Measurements from ENCODE around the gene SERPINI1.
"Not testable (repeated sequence)": the region's sequence is repeated elsewhere in the genome, so short reads cannot be mapped to it uniquely, and the experiment has no call there.

The SERPINI1 gene

DNA sequence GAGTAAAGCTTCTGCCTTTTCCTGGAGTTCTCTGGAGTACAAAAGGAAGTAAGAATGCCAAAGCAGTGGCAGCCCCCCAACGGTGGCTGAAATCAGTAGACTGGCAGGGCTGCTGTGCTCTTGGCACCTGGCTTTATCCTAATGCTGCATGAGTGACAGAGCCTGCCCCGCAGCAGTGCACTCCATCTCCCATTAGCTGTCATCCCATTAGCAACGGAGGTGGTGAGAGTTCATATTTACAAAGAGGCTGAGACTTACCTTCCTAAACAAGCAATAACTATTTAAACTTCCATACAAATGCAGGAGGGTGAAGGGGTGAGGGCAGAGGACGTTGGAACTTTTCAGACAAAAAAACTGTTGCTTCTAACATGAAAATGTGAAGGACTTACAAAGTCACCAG is 51.9 kb downstream of the SERPINI1 start:
- DNase-seq (ENCODE audit: low spot score) = no peak

DNA sequence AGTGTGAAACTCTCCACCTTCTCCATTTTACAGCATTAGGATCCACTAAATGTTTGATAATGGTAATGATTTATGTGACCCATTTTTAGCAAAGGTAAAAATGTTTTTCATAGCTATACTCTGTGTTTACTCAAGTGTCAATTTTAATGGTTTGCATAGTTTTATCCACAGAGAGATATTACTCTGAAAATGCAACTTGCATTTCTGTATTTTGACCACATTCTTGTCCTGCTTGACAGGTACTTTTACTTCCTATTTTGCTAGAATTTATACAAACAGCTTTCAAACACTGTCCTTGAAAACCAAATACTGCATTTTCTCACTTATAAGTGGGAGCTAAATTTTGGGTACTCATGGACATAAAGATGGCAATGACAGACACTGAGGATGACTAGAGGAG is 62.9 kb downstream of the SERPINI1 start:
- DNase-seq (ENCODE audit: low spot score) = no peak

DNA sequence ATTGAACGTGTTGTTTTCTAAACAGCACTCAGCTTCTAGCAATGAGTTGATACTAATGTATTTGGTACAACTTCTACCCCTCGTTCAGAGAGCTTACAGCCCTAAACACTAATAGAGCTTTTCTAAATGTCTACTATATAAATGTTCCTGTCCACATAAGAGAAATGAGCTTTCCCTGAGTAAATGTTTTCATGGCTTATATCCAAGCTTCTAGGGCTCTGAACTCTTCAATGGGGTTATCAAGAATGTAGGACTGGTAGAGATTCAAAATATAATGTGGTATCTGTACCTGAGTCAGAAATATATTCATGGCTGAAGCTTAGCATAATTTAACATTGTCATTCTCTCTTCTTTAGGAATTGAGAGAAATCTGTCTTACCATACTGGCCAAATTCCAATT is 73.4 kb downstream of the SERPINI1 start:
- DNase-seq (ENCODE audit: low spot score) = no peak

DNA sequence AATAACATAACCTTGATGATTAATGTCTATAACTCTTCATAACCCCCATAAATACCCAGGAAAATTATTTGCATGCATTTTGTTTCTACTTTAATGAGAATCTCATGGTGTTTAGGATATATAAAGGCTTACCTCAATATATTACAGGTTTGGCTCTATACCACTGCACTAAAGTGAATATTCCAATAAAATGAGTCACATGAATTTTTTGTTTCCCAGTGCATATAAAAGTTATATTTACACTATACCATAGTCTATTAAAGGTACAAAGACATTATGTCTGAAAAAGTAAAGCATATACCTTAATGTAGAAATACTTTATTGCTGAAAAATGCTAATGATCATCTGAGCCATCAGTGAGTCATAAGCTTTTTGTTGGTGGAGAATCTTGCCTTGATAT is 74.7 kb downstream of the SERPINI1 start:
- DNase-seq (ENCODE audit: low spot score) = no peak

DNA sequence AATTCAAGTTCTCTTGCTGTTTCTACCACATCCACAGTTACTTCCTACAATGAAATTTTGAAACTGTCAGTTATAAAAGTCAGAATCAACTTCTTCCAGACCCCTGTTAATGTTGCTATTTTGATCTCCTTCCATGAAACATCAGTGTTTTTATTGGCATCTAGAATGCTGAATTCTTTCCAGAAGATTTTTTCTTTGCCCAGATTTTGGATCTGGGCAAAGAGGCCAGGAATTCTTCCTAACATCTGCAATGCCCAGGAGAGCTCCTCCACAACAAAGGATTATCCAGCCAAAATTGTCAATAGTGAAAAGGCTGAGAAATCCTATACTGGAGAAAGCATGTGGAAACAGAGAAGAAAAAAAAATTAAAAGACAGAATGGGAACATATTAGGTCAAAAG is 75.5 kb downstream of the SERPINI1 start:
- DNase-seq (ENCODE audit: low spot score) = no peak

DNA sequence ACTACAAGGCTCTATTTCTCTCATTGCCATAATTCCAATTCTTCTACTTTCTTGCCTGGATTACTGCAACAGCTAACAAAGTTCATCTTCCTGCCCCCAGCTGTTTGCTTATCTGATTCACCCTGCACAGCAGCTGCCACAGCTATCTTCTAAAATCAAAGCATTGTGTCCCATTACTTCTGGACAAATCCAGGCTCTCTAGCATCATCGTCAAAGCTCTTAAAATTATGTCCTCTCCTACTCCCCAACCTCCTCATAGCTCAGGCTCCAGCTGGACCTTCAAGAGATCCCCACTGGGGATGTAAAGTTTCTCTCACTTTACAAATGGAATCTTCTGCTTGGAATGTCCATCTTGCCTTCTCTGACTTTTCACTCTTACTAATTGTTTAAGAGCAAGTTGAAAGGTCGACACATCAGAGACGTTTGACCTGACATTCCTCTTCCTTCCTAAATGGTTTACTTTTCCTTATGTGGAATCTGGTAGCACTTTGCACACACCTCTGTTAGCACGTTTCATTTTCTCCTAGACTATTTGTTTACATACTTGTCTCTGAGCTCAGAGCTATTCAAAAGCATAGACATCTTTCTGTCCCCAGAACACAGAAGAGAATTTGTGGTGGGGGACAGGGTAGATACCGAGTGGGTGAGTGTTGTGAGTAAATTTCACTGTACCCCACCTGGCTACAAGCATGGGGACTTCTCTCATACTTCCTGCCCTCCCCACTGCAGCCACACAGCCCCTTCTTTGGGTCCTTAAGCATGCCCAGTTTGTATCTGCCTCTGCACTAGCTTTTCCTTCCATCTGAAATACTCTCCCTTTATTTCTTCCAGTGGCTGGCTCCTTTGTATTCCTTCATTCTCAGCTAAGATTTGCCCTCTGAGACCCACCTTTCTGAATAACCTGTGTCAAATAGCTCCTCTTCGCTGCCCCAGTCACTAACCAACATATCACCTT is 77.9 kb downstream of the SERPINI1 start:
- DNase-seq (ENCODE audit: low spot score) = no peak

DNA sequence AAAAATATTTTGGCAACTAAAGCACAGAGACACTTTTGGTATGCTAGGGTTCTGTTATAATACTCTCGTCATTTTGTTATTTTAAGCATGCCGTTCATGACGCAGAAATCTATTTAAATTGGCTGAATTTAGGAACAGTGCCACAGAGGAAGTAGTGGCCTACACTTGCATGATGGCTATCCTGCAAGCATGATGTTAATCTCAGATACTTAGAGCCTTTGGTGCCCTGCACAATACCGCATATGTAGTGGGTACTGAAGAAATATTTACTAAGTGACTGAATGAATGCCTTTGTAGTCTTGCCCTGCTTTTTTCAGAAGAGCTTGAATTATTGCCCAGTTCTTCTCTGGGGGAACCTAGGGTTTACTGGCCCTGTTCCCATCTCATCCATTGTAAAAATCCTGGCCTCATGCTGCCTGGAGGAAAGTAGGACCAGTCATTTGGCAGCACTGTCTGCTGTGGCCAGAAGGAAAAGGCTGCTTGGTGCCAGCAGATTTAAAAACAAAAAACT is 79.0 kb downstream of the SERPINI1 start:
- DNase-seq (ENCODE audit: low spot score) = peak; percentile 22

DNA sequence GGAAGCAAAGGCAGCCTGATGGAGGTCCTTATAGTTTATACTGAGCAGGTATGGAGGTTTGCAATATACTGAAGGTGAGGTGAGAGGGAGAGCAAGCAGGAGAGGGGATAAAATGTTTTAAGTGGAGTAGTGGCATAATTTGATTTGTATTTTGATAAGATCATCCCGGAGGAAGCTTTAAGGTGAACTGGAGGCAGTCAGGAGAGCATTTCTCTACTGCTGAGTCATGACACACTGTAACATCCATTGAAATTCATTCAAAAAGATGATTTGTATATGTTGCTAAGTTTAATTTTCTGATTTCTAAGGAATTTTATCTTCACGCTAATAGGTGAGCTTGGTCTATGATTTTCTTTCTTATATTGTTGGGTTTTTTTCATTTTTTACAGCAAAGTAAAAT is 81.4 kb downstream of the SERPINI1 start:
- DNase-seq (ENCODE audit: low spot score) = no peak

DNA sequence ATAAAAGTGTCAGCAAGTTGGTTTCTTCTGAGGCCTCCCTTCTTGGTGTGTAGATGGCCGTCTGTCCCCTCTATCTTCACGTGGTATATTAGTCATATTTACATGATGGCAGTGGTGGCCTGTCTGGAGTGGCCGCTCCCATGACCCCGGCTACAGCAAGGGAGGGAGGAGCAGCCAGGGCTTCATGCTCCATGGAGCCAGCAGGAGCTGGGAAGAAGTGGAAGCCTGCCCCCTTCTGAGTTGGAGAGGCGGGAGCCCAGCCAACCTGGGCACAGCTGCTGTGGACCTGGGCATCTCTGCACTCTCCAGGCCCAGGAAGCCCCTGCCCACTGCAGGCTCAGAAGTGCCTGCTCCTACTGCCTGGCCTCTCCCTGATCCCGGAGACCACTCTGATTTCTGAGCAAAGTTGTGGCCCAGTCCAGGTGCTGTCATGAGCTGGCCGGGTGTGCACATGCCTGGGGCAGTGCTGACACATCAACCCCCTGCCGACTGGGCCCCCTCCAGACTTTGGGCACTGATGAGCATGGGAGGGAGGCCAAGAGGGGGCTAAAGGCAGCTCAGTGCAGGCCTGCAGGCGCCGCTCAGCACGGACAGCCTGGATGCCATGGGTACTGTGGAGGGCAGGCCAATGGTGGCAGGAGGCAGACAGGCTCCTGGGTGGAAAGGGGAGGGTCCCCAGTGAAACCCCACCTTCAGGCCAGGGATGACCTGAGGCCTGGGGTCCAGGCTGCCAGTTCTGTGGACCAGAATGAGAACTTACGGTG is 84.8 kb downstream of the SERPINI1 start:
- DNase-seq (ENCODE audit: low spot score) = no peak

DNA sequence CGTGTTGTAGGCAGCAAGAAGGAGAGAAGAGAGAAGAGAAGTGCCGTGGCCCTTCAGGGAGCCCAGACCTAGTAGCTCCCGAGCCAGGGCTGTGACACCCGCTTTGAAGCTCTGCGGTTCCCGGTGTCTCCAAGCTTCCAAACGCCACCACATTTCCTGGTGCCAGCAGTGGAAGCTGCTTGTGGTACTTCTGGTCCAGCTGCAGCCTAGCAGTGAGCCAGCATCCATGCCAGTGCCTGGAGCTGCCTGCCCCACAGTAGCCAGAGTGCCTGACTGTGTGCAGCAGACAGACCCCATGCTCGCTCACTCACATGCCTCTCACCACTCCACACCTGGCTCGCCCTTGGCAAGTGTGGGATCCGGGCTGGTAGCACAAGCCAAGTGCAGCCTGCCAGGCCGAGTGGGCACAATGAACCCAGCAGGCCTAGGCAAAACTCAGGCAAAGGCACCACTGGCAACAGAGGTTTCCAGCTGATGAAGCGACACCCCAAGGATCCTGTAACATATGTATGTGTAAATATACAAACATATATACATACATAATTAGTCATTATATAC is 85.8 kb downstream of the SERPINI1 start:
- no peak for DNase-seq (ENCODE audit: low spot score)

DNA sequence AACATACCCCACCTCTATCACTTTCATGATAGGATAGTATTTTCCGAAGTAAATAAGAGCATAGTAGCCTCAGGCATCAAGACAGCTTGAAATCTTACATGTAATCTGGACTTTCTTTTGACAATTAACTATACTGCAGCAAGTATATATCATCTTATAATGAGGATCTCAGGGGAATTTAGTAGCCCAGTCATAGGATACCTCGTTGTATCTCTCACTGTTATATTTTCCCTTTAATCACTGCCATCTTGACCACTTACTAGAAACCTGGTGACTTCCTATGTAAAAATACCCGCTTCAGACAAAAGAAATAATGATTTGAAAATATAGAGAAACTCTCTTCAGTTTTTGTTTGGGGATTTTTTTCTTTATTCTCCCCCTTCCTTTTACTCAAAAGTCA is 88.2 kb downstream of the SERPINI1 start:
- no peak for DNase-seq (ENCODE audit: low spot score)

DNA sequence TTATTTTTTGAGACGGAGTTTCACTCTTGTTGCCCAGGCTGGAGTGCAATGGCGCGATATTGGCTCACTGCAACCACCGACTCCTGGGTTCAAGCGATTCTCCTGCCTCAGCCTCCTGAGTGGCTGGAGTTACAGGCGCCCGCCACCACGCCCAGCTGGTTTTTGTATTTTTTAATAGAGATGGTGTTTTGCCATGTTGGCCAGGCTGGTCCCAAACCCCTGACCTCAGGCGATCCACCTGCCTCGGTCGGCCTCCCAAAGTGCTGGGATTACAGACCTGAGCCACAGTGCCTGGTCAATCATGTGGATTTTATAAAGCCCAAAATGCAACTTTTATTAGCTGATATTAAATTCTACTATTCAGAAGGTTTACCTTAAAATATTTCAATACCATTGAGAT is 92.1 kb downstream of the SERPINI1 start:
- not testable (repeated sequence) for DNase-seq (ENCODE audit: low spot score)

DNA sequence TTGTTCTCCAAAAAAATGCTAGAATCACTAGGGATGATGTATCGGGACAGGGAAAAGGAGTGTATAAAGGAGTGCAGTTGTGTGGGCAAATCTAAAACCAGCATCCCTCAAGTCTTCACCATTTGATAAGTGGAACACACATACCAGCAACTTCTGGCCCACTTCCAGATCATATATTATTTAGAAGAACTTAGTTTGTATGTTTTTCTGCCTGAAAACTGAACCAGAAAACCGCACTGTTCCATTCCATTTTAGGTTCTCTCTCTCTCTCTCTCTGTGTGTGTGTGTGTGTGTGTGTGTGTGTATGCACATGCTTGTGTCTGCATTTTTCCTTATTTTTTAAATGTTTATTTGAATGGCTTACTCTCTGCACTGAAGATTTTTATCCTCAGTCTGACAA is 93.5 kb downstream of the SERPINI1 start:
- no peak for DNase-seq (ENCODE audit: low spot score)

DNA sequence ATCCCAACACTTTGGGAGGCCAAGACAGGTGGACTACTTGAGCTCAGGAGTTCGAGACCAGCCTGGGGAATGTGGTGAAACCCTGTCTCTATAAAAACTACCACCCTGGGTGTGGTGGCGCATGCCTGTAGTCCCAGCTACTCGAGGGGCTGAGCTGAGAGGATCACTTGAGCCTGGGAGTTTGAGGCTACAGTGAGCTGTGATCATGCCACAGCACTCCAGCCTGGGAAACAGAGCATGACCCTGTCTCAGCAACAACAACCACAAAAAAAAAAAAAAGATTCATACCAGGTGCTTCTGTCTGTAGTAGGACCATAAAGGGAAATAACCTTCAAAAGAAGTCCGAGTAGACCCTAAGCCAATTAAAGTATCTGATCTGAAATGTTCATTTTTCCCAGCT is 94.5 kb downstream of the SERPINI1 start:
- no peak for DNase-seq (ENCODE audit: low spot score)

DNA sequence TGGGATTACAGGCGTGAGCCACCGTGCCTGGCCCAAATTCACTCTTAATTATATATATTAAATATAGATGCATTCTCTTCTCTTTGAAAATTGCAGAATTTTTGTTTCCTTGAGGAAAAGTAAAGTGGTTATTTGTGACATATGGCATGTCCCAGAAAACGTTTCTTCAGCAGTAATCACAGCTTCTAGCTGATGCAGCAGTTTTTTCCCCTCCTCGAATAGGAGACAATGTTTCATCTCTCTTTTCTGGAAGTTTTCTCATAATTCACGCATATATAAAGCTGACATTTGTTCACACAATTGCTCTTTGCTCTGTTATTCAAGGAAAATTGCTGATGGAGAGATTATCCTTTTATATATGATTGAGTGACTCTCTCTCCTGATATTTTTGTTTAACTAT is 99.8 kb downstream of the SERPINI1 start:
- DNase-seq (ENCODE audit: low spot score) = no peak

DNA sequence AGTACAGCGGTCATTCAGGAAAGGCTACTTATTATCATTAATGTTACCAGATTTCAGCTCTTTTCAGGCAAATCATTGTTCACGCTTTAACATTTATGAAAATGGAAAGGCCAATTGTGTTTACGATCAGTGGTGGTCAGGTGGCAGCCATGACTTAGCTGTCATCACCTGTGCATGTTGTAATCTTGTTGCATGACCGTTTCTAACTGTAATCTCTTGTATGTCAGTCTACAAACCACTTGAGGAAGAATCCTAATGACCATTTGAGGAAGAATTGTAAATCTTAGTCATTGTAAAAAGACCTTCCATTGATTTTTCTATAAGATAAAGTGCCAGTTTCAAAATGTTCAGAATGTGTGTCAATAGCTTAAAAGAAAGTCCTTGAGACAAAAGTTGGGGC is 100.4 kb downstream of the SERPINI1 start:
- no peak for DNase-seq (ENCODE audit: low spot score)

DNA sequence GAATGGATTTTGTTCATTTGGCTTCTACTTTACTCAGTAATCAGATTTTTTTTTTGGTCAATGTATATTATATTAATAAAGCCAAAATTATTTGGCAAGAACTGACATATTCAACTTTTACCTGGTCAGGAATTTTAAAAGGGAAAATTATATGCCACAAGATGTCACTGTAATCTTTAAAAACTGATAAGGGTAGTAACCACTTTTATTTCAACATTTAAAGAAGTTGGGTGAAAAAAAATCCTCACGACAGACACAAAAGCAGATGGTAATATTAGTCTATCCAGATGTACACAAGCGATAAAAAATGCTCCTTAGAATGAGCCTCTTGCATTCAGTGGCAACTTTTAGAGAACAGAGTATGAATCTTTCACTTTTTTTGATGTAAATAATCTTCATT is 101.9 kb downstream of the SERPINI1 start:
- DNase-seq (ENCODE audit: low spot score) = no peak

DNA sequence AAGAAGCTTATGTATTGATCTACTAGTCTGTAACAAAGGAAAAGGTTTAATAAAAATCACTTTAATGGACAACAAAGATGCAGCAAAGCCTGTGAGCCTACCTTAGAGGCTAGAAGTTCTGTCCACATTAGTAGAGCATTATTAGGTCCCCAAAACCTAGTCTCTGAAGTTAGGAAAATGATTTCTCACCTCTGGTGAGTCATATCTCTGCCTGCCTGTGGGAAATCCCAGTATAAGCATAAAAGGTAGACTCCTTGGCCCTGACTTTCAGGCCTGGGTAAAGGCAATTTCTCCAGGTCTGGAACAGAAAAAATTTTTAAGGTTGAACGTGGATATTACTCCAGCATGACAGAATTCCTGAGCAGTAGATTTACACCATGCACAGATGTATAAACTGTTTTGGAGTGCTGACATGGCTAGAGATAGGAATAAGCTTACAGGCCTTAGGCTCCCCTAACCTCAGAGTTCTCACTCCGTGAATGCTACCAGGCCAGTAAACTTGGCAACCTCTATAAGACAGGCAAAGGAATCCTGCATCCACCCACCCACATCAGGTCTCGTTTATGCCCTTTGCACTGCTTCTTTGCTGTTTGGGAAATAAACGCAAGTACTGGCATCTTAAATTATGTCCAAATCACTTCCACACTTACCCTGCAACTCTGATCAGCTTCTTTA is 104.1 kb downstream of the SERPINI1 start:
- DNase-seq (ENCODE audit: low spot score) = no peak

DNA sequence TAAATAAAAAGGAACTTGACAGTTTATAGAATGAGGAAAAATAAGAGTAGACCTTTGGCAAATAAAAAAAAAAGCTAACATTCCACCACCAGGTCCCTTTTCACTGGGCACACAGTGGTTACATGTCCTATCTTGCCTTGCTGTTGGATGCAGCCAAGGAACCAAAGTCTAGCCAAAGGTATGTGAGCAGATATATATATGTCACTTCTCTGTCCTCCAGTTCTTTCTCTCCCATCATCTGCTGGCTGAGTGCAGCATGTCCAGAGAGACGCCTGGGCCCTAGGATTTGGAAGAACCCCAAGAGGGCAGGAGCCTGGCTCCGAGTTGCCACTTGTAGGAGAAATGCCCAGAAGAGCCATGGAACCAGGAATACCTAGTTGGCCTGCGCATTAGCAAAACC is 104.7 kb downstream of the SERPINI1 start:
- DNase-seq (ENCODE audit: low spot score) = no peak

DNA sequence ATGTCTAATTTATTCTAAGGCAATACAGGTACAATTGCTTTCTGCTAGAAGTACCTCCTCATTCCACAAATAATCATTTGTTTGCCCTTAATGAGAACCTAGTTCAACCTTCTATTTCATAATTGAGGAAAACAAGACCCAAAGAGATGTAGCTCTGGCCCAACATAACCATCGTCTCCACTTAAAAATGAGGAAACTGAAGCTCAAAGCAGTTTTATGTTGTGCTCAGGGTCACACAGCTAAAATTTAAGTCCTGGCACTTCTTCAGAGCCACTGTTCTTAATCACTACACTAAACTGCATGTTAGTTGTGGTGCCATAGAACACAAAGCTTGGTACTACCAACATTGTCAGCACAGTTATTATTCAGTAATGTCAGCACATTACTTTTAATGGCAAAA is 108.0 kb downstream of the SERPINI1 start:
- DNase-seq (ENCODE audit: low spot score) = no peak

DNA sequence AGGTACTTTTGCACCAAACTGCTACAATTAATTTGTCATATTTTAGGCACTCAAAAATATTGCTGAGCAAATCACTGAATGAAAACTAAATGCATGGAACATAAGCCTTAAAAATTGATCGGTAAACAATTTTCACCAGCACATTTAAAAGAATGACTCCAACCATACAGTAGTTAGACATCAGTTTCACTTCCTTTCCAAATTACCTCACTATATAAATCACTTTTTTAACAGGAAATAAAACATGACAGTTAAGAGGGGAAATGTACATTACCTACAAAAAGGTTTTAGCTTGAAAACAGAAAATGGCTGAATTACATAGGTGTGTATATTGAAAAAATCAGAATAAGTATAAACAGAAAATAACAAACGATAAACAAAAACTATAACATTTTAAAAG is 108.4 kb downstream of the SERPINI1 start:
- DNase-seq (ENCODE audit: low spot score) = no peak

DNA sequence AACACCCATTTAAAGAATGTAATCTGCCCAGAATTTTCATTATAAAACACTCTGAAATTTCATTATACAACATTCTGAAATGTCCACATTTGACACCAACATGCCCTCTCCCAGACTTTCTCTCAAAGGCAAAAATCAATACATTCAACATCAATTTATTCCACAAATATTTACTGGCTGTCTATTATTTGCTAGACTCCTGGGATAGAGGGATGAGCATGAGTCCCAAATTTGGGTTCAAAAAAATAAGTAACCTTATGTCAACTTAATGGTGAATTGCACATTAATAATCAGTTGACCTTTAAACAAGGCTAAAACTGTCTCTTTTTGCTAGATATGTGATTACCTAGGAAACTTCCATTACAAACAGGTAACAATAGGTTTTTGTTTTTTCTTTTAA is 109.0 kb downstream of the SERPINI1 start:
- DNase-seq (ENCODE audit: low spot score) = no peak
